Measurements from ENCODE around the gene IPO4. TPM values are rescaled to one million over a fixed set of nuclear protein-coding genes. Genes with fewer than 3 reads are reported as not detected.
A peak's percentile ranks its signal among the peaks of the same experiment; 100 is the strongest.

Gene IPO4
- total RNA-seq, 4 donors from 2014 or later: 35.7 to 73.2 (median 55.4) TPM

DNA sequence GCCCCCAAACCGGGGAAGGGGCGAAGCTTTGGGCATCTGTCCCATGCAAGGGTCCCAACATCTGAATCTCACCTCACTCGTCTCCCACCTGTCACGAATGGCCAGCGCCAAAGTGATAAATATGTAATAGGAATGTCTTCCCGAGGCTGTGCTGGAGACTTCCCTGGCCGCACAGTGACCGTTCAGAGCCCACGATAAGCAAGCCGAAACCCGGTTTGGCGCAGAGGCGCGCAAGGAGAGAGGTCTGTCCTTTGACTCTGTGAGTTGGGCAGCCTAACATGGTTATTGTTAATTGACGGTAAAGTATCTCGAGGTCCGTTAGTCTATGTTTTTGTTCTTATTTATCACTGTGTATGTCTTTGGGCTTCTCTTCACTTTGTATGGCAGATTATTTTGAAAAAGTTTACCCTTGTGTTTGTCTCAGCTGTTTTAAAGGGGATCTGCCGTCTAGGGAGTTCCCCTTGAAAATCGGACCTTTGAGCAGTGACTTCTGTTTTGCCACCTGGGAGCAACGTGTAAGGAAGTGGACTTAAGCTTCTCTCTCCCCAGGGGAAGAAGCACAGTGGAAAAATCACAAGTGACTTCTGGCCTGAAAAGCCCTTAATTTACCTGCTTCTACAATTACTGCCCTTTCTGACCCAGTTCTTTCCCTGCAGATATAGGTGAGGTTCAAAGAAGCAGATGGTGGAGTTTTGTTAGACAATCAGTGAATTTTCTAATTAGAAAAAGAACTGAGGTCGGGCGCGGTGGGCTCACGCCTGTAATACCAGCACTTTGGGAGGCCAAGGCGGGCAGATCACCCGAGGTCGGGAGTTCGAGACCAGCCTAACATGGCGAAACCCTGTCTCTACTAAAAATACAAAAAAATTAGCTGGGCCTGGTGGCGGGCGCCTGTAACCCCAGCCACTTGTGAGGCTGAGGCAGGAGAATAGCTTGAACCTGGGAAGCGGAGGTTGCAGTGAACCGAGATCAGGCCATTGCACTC lies 7.7 kb upstream of the IPO4 start:
- Histone ChIP-seq H3K4me3 (peak overlapping the region; percentile 84 to 100 (median 93)), H3K27ac (peak overlapping the region; percentile 93 to 96 (median 95)), H3K9me3 (no peaks in the 10 kb centered on the region), H3K4me1 (peaks cover 21% of the 10 kb centered on the region in 2 donors), H3K27me3 (no peaks in the 10 kb centered on the region), H3K36me3 (peaks cover 0 to 24% of the 10 kb centered on the region in 2 donors)
- intact Hi-C loops (cut with DNase I; ENCODE audit: low total_unique reads) (no loop called here), in situ Hi-C loops (cut with MboI; ENCODE audit: low sequenced_read_pairs in 4 of 4) (no loop called here)
- ATAC-seq (peak; percentile 26 to 40), DNase-seq (no peak)
- TF ChIP-seq, protein P1, sequence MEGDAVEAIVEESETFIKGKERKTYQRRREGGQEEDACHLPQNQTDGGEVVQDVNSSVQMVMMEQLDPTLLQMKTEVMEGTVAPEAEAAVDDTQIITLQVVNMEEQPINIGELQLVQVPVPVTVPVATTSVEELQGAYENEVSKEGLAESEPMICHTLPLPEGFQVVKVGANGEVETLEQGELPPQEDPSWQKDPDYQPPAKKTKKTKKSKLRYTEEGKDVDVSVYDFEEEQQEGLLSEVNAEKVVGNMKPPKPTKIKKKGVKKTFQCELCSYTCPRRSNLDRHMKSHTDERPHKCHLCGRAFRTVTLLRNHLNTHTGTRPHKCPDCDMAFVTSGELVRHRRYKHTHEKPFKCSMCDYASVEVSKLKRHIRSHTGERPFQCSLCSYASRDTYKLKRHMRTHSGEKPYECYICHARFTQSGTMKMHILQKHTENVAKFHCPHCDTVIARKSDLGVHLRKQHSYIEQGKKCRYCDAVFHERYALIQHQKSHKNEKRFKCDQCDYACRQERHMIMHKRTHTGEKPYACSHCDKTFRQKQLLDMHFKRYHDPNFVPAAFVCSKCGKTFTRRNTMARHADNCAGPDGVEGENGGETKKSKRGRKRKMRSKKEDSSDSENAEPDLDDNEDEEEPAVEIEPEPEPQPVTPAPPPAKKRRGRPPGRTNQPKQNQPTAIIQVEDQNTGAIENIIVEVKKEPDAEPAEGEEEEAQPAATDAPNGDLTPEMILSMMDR (IDR thresholded peaks at IDR 0.05 in 4 of 5, conservative IDR thresholded peaks at IDR 0.05 in 1 of 5): no peak
- TF ChIP-seq POLR2A (IDR thresholded peaks at IDR 0.05): no peak

DNA sequence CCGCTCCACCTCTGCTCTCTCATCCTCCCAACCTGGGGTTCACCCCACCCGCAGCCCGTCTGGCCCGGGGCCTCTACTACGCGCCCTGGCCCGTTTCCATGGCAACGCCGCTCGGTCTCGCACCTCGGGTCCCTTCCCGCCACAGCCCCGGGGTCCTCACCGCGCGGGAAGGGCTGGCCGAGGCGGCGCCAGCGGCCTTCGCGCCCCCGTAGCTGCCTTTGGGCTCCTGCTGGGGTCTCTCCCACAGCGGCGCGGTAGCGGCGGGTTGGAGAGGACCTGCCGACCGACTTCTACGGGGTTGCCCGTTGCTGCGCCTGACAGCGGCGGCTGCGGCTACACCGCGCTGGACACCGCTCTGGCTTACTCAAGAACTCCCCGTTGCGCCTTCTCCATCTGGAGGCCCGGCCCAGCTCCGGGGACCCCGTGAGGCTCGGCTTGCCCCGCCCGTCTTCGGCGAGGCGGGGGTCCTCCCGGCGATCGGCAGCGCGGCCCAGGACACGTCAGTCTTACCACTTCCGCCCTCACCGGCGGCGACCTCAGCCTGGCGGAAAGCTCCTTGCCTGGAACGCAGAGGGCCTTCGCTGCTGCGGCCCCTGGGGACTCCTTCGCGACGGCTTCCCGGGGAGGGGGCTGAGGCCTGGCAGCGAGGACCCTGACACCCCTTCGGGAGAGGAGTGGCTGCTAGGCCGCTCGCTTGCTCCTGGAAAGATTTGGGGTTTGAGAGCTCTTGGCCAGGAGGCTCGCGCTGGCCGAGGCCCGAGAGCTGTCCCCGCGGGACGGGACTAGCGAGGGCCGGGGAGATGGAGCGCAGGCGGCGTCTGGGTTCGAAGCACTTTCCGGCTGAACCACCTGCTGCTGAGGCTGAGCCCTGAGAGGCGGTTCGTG lies 6.8 kb upstream of the IPO4 start, which contains the start of gene TM9SF1:
TM9SF1 (minus strand) TSS at position 256 of the 885 bp plus-strand sequence. CDS start 422 bp downstream, outside the sequence.
- H3K4me1 ChIP-seq: peaks cover 21% of the 10 kb centered on the region in 2 donors
- H3K9me3 ChIP-seq: no peaks in the 10 kb centered on the region
- intact Hi-C loops (cut with DNase I; ENCODE audit: low total_unique reads): loop anchor here (2.0 kb wide), 2 partner anchors 19 to 47 kb away; partner anchors contain the start of gene TINF2
- no peaks in the 10 kb centered on the region for H3K27me3 ChIP-seq
- peaks cover 0 to 24% of the 10 kb centered on the region in 2 donors for H3K36me3 ChIP-seq
- peak; percentile 95 to 97 for ATAC-seq
- peak; percentile 65 to 82 for DNase-seq
- in situ Hi-C loops (cut with MboI; ENCODE audit: low sequenced_read_pairs in 4 of 4): no loop called here
- peak within 1 kb of the TSS; percentile 84 to 100 (median 93) for H3K4me3 ChIP-seq
- peak within 1 kb of the TSS; percentile 93 to 96 (median 95) for H3K27ac ChIP-seq
- peak; percentile 55 to 73 for TF ChIP-seq POLR2A (IDR thresholded peaks at IDR 0.05)
- TF ChIP-seq, protein P1 (IDR thresholded peaks at IDR 0.05 in 4 of 5, conservative IDR thresholded peaks at IDR 0.05 in 1 of 5): peak in 1 of 5 experiments; percentile 24

DNA sequence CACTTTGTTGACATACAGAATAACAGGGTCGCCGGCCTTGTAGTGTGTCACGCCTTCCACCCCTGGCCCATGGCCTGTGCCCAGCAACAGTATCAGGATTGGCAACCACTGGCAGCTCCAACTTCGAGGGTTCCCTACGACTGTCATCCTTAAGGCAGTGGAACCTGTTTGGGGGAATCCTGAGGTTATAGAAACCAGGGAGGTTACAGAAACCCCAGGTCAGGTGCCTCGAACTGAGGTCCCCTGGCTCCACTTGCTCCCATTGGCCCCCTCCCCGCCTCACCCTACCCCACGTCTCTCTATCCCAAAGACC lies 6.2 kb upstream of the IPO4 start:
- Histone ChIP-seq H3K36me3 (peaks cover 0 to 24% of the 10 kb centered on the region in 2 donors), H3K4me3 (peak overlapping the region; percentile 84 to 100 (median 93)), H3K27me3 (no peaks in the 10 kb centered on the region), H3K27ac (peak overlapping the region; percentile 93 to 96 (median 95)), H3K9me3 (no peaks in the 10 kb centered on the region), H3K4me1 (peaks cover 21% of the 10 kb centered on the region in 2 donors)
- intact Hi-C loops (cut with DNase I; ENCODE audit: low total_unique reads): loop anchor here (2.0 kb wide), 2 partner anchors 20 to 48 kb away; partner anchors contain the start of gene TINF2
- in situ Hi-C loops (cut with MboI; ENCODE audit: low sequenced_read_pairs in 4 of 4): no loop called here
- DNase-seq (no peak), ATAC-seq (peak in 1 of 2 donors; percentile 11)
- TF ChIP-seq, protein P1 (IDR thresholded peaks at IDR 0.05 in 4 of 5, conservative IDR thresholded peaks at IDR 0.05 in 1 of 5): no peak
- TF ChIP-seq POLR2A (IDR thresholded peaks at IDR 0.05): no peak

DNA sequence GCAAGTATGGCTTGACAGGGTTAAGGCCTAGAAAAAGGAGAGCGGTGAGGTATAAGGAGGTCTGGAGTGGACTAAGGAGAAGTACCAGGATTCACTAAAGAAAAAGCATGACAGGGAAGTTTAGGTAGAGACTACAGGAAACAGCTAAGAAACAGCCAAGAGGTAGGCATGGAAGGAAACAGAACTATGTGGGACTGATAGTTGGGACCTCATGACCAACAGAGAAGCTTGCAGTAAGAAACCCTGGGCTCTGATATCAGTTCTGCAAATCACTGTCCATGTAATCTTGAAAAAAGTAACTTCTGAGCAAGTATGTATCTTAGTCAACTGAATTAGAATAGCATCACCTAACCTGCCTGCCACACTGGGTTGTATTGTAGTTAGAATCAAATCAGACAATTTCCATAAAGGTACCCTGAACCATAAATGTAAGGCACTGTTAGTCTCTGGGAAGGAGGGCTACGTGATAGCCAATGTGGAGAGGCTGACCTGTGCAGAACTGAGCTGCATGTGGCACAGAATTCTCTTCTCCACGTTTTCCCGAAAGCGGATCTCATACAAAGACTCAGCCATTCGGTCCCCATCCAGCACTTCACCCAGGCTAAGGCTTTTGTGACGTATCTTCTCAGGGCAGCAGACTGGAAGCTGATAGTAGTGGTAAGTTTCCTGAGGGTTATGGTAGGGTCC lies 5.7 kb upstream of the IPO4 start:
- Histone ChIP-seq H3K27me3 (no peaks in the 10 kb centered on the region), H3K9me3 (no peaks in the 10 kb centered on the region), H3K27ac (peak overlapping the region; percentile 93 to 96 (median 95)), H3K4me1 (peaks cover 21% of the 10 kb centered on the region in 2 donors), H3K36me3 (peaks cover 0 to 24% of the 10 kb centered on the region in 2 donors), H3K4me3 (peak overlapping the region; percentile 84 to 100 (median 93))
- TF ChIP-seq, protein P1 (IDR thresholded peaks at IDR 0.05 in 4 of 5, conservative IDR thresholded peaks at IDR 0.05 in 1 of 5): no peak
- no peak for TF ChIP-seq POLR2A (IDR thresholded peaks at IDR 0.05)
- in situ Hi-C loops (cut with MboI; ENCODE audit: low sequenced_read_pairs in 4 of 4) (no loop called here), intact Hi-C loops (cut with DNase I; ENCODE audit: low total_unique reads) (loop anchor here (2.0 kb wide), 2 partner anchors 20 to 48 kb away; partner anchors contain the start of gene TINF2)
- DNase-seq (no peak), ATAC-seq (no peak)
